GM12878 (cell line): Measurements from ENCODE around the gene TATDN2. TPM values are rescaled to one million over a fixed set of nuclear protein-coding genes. Genes with fewer than 3 reads are reported as not detected.

Experiments used
- ATAC-seq: fragments of 200-7000 bp; cut with Tn5 transposase; 3 replicates; pipeline ENCODE4 v1.9.1; 2020; ENCODE audit warnings: mild to moderate bottlenecking, moderate library complexity
- BruUV-seq: library from RNA; stranded (reverse); fragments of 400-500 nt; replicated peaks from 2 replicates; lab custom pipeline; 2021; lab: Mats Ljungman, UMichigan
- CTCF ChIA-PET: fragments of 300-600 bp; sonication (Branson Sonifier 250); formaldehyde crosslinking; extraction: SDS; loops from one replicate; lab custom pipeline; 2021; ENCODE audit warnings: inconsistent platforms; lab: Yijun Ruan, JAX
- POLR2A ChIA-PET: fragments of 350-600 bp; formaldehyde crosslinking; extraction: SDS; loops from one replicate; lab custom pipeline; 2021; ENCODE audit warnings: inconsistent platforms; lab: Charles Lee
- RAD21 ChIA-PET: fragments of 300-600 bp; sonication (Branson Sonifier 250); formaldehyde crosslinking; loops from one replicate; lab custom pipeline; 2023; ENCODE audit warnings: antibody characterized with exemption; ENCODE audit not compliant: unreplicated experiment; lab: Charles Lee
- SMC1A ChIA-PET: fragments of 300-600 bp; sonication (Branson Sonifier 250); formaldehyde crosslinking; loops from one replicate; lab custom pipeline; 2023; ENCODE audit not compliant: unreplicated experiment, uncharacterized antibody; lab: Charles Lee
- DNase-seq: peaks from one replicate; pipeline ENCODE4 v3.0.0-alpha.2; 2011; ENCODE audit warnings: low read depth, low spot score
- FAIRE-seq: peaks from 3 replicates; lab custom pipeline; 2011; peaks lifted over from hg19 to GRCh38; lab: Jason Lieb, UNC
- H2AFZ ChIP-seq: 2 replicates; pipeline ENCODE4 v1.6.0; 2011; ENCODE audit warnings: low read depth, low read length, control low read depth; ENCODE audit not compliant: control insufficient read depth
- H3K27ac ChIP-seq: 2 replicates; pipeline ENCODE4 v1.5.1; 2011; ENCODE audit warnings: control low read depth; ENCODE audit not compliant: control insufficient read depth, insufficient read depth
- H3K27me3 ChIP-seq, 2 experiments: replicated peaks in 1 of 2; 2 replicates each; pipeline versions ENCODE4 v1.6.0 to v1.6.1; 2011; ENCODE audit warnings: low read length in 1 of 2; ENCODE audit not compliant: control insufficient read depth in 2 of 2, insufficient read depth in 2 of 2
- H3K36me3 ChIP-seq, 2 experiments: 2 replicates each; pipeline ENCODE4 v1.5.1; 2011; ENCODE audit warnings: low read length in 1 of 2; ENCODE audit not compliant: control insufficient read depth in 2 of 2, insufficient read depth in 2 of 2
- H3K4me1 ChIP-seq: 2 replicates; pipeline ENCODE4 v1.6.1; 2011; ENCODE audit warnings: mild to moderate bottlenecking, low read length, moderate library complexity, mixed read lengths; ENCODE audit not compliant: control insufficient read depth, insufficient read depth
- H3K4me2 ChIP-seq: 2 replicates; pipeline ENCODE4 v1.6.0; 2011; ENCODE audit warnings: control low read depth; ENCODE audit not compliant: control insufficient read depth, insufficient read depth
- H3K4me3 ChIP-seq: fragments of 200-600 bp; sonication (generic); 2 replicates; pipeline ENCODE4 v1.5.1; 2016
- H3K79me2 ChIP-seq: 2 replicates; pipeline ENCODE4 v1.6.0; 2011; ENCODE audit warnings: low read length; ENCODE audit not compliant: control insufficient read depth, insufficient read depth
- H3K9ac ChIP-seq: 2 replicates; pipeline ENCODE4 v1.8.0; 2011; ENCODE audit warnings: low read length, control low read depth, mixed read lengths; ENCODE audit not compliant: control insufficient read depth, insufficient read depth
- H3K9me3 ChIP-seq: replicated peaks from 3 replicates; pipeline ENCODE4 v1.5.1; 2011; ENCODE audit warnings: mild to moderate bottlenecking, low read length; ENCODE audit not compliant: control insufficient read depth, insufficient read depth
- H4K20me1 ChIP-seq: 2 replicates; pipeline ENCODE4 v1.6.0; 2011; ENCODE audit not compliant: control insufficient read depth, insufficient read depth
- ZNF687 ChIP-seq: fragments of 450-650 bp; IDR thresholded peaks from 2 replicates; pipeline ENCODE4 v1.6.1; 2017; ENCODE audit warnings: mild to moderate bottlenecking, moderate library complexity
- WGBS: methylation state at CpG from one replicate; pipeline ENCODE4 v1.1.6; 2016; ENCODE audit warnings: low lambda C conversion rate; ENCODE audit not compliant: insufficient replicate concordance, insufficient coverage; ENCODE audit errors: missing lambda C conversion rate; 5-methylcytosine and 5-hydroxymethylcytosine counted together
- in situ Hi-C: fragments of 300-500 bp; cut with MboI; formaldehyde crosslinking; loops from 9 replicates; pipeline ENCODE4 v1.14.3; 2018; ENCODE audit warnings: mixed read lengths
- intact Hi-C: fragments of 100-400 bp; cut with micrococcal nuclease; formaldehyde crosslinking; loops from one replicate; pipeline ENCODE4 v1.14.2; 2022; ENCODE audit not compliant: unreplicated experiment
- polyA plus RNA-seq, 11 experiments: library from polyadenylated mRNA; depleted of rRNA in 4 of 11; unstranded in 6 of 11; stranded (reverse) in 5 of 11; fragments of >200 nt; fragmentation: Nextera tagmentation in 4 of 11; fragmentation: Illumina TruSeq in 1 of 11; extraction: Ambion mirVana in 4 of 11; extraction: Trizol in 1 of 11; gene quantifications; 1 replicate in 1 of 11; 2 replicates in 10 of 11; pipeline versions ENCODE4 v1.2.1 to v1.2.3, GENCODE V29; 2011 to 2016; ENCODE audit warnings: inconsistent platforms in 2 of 11, missing spikeins in 2 of 11, low read depth in 1 of 11
- total RNA-seq, 4 experiments: library from RNA; depleted of rRNA in 3 of 4; stranded (reverse); fragments of >200 nt in 3 of 4; fragmentation: Illumina TruSeq in 1 of 4; extraction: Trizol in 1 of 4; gene quantifications; 2 replicates each; pipeline versions ENCODE4 v1.2.1 to v1.2.3, GENCODE V29; 2013 to 2021
- TF ChIP-seq, protein P1 (sequence below): fragments of 450-650 bp; IDR thresholded peaks from 2 replicates; pipeline ENCODE4 v1.6.1; 2017; ENCODE audit warnings: mild to moderate bottlenecking, moderate library complexity

TATDN2 gene
- total and polyA plus RNA-seq, 10 of the 15 experiments (the other 5 are each of a cell fraction or from before 2014, with no cell fraction given) = 4.2 to 36.5 (median 15.8) TPM

- ChIA-PET SMC1A (interaction anchor here (0.7 to 5.2 kb wide), 2 partner anchors 24 to 53 kb away, joined by 3 to 165 read pairs; no protein-coding TSS in a partner anchor), CTCF (interaction anchor here (0.9 to 1.0 kb wide), 2 partner anchors 44 kb away, joined by 3 read pairs; no protein-coding TSS in a partner anchor), RAD21 (interaction anchor here (0.9 to 5.2 kb wide), 5 partner anchors 16 to 437 kb away, joined by 3 to 99 read pairs (median 4); no protein-coding TSS in a partner anchor)
- H3K36me3 ChIP-seq = peaks cover 0 to 2% of the 10 kb centered on the region in 2 experiments; a peak in 3 of 4 replicates
- no peak overlapping the region for H3K27ac ChIP-seq
- ATAC-seq = no peak
- H3K9me3 ChIP-seq = no peaks in the 10 kb centered on the region; the same call in 2 of the 3 replicates
- intact Hi-C loops = loop anchor here (1.0 to 10.0 kb wide), 4 partner anchors 20 to 265 kb away; partner anchors contain the start of genes BRK1 and PRRT3
- H3K4me1 ChIP-seq = peaks cover 37% of the 10 kb centered on the region
- DNase-seq = no peak
- H3K4me3 ChIP-seq = no peak overlapping the region
- no peak for TF ChIP-seq ZNF687
- TF ChIP-seq, protein P1, sequence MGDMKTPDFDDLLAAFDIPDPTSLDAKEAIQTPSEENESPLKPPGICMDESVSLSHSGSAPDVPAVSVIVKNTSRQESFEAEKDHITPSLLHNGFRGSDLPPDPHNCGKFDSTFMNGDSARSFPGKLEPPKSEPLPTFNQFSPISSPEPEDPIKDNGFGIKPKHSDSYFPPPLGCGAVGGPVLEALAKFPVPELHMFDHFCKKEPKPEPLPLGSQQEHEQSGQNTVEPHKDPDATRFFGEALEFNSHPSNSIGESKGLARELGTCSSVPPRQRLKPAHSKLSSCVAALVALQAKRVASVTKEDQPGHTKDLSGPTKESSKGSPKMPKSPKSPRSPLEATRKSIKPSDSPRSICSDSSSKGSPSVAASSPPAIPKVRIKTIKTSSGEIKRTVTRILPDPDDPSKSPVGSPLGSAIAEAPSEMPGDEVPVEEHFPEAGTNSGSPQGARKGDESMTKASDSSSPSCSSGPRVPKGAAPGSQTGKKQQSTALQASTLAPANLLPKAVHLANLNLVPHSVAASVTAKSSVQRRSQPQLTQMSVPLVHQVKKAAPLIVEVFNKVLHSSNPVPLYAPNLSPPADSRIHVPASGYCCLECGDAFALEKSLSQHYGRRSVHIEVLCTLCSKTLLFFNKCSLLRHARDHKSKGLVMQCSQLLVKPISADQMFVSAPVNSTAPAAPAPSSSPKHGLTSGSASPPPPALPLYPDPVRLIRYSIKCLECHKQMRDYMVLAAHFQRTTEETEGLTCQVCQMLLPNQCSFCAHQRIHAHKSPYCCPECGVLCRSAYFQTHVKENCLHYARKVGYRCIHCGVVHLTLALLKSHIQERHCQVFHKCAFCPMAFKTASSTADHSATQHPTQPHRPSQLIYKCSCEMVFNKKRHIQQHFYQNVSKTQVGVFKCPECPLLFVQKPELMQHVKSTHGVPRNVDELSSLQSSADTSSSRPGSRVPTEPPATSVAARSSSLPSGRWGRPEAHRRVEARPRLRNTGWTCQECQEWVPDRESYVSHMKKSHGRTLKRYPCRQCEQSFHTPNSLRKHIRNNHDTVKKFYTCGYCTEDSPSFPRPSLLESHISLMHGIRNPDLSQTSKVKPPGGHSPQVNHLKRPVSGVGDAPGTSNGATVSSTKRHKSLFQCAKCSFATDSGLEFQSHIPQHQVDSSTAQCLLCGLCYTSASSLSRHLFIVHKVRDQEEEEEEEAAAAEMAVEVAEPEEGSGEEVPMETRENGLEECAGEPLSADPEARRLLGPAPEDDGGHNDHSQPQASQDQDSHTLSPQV = no peak
- TF ChIP-seq, all 136 proteins: peak for 0
- no TSS peak for BruUV-seq
- no peak overlapping the region for H3K9ac ChIP-seq
- peak; percentile 59 for FAIRE-seq
- H3K27me3 ChIP-seq = no peaks in the 10 kb centered on the region
- H2AFZ ChIP-seq = no peak overlapping the region
- no peaks in the 10 kb centered on the region for H3K79me2 ChIP-seq
- POLR2A ChIA-PET = interaction anchor here (0.8 to 4.5 kb wide), 3 partner anchors 21 to 55 kb away, joined by 3 to 64 read pairs (median 4); partner anchors contain the start of gene IRAK2
- in situ Hi-C loops = no loop called here
- no peaks in the 10 kb centered on the region for H4K20me1 ChIP-seq
- H3K4me2 ChIP-seq = no peak overlapping the region
- 98% methylated on average over 9 of the region's 9 CpGs for WGBS
Observed at GRCh38 chr3:10219737-10220136, 28.5 kb upstream of the TATDN2 start.
